ENCODE measurements around the gene MDM1. TPM values are rescaled to one million over a fixed set of nuclear protein-coding genes. Genes with fewer than 3 reads are reported as not detected.

The MDM1 gene
- total RNA-seq = 10 to 100 TPM in 4 of 5 donors, 1 to 10 TPM in 1; 5.8 to 41.4 (median 17.4) TPM
- 1 to 10 TPM; 3.9 to 9.0 (median 7.2) TPM for polyA plus RNA-seq
- long read RNA-seq, donor 1, partial matches to known transcripts = 0 of 3 reads
- long read RNA-seq, donor 1, other reads (novel, unspliced or antisense) = 0 of 3 reads
- long read RNA-seq, donor 2, partial matches to known transcripts = 0 of 3 reads
- long read RNA-seq, donor 2, other reads (novel, unspliced or antisense) = 0 of 3 reads
- long read RNA-seq, donor 3, partial matches to known transcripts = 0 of 1 reads
- long read RNA-seq, donor 3, other reads (novel, unspliced or antisense) = 0 of 1 reads
- long read RNA-seq, donor 4 = 0 reads
- long read RNA-seq, donor 5, partial matches to known transcripts = 0 of 1 reads
- long read RNA-seq, donor 5, other reads (novel, unspliced or antisense) = 0 of 1 reads
- long read RNA-seq, donor 6, transcript MDM1-205 (3 exons, 2,170 nt) = major isoform, 8 of 10 reads
- long read RNA-seq, donor 6, partial matches to known transcripts = 0 of 10 reads
- long read RNA-seq, donor 6, other reads (novel, unspliced or antisense) = 0 of 10 reads
- long read RNA-seq, donor 7, transcript MDM1-205 (3 exons, 2,170 nt) = major isoform, 6 of 6 reads
- long read RNA-seq, donor 7, partial matches to known transcripts = 0 of 6 reads
- long read RNA-seq, donor 7, other reads (novel, unspliced or antisense) = 0 of 6 reads
- long read RNA-seq, donor 8, partial matches to known transcripts = 0 of 4 reads
- long read RNA-seq, donor 8, other reads (novel, unspliced or antisense) = 0 of 4 reads
- long read RNA-seq, donor 9 = 0 reads
- long read RNA-seq, donor 10, partial matches to known transcripts = 0 of 1 reads
- long read RNA-seq, donor 10, other reads (novel, unspliced or antisense) = 0 of 1 reads

GRCh38 chr12:68331869-68332727, at the start of gene MDM1:
TSS of gene MDM1 (minus strand) at chr12:68332362. CDS start at chr12:68332245, 117 bp downstream.
- 0 to 1% (median 0%) methylated on average over 40 to 59 of the region's 59 CpGs for WGBS, 5 donors

DNA sequence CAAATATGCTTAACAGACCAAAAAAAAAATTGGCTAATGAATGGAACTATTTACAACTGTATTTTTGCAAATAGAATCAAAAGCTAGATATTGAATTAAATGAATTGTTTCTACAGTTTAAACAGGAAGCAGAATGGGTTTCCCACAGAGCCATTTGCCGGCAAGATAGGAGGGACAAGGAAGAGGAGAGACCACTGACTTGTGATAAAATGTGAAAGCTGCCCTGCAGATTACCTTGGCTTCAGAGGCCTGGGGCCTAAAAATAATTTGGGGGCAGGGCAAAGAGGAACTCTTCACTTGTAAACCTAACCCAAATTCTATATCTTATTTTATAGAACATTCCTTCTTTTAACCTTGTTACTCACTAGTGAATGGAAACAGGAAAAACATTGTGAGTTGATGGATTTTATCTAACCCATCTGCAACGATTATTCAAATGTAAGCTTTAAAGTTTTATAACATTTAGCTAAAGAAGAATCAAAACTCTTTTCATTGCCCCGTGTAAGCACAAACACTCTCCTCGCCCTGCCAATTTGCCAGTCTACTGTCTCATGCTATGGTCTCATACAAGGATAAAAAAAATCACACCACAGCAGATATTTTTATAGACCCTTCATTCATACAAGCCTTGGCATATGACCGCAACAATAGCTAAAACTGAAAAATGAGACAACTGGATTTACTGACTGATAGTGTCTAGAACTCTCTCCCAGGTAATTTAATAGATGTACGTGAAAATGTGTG, 49.5 kb upstream of the MDM1 start:
- no peak for DNase-seq
- intact Hi-C loops (cut with DNase I; ENCODE audit: low total_unique reads) = no loop called here
- Histone ChIP-seq H3K9me3 (no peaks in the 10 kb centered on the region), H3K4me1 (peaks cover 6 to 23% (median 20%) of the 10 kb centered on the region in 4 donors), H3K36me3 (no peaks in the 10 kb centered on the region), H3K4me3 (no peak overlapping the region), H3K27ac (no peak overlapping the region), H3K27me3 (no peaks in the 10 kb centered on the region)
- TF ChIP-seq EP300 (IDR thresholded peaks at IDR 0.05) (no peak), POLR2AphosphoS5 (IDR thresholded peaks at IDR 0.05) (no peak), CTCF (IDR thresholded peaks at IDR 0.05) (no peak), POLR2A (IDR thresholded peaks at IDR 0.05) (no peak)
- 75 to 84% (median 80%) methylated on average over 6 of the region's 6 CpGs for WGBS, 5 donors

More at GRCh38 chr12:68331869-68332727, at the start of gene MDM1:
- intact Hi-C loops (cut with DNase I; ENCODE audit: low total_unique reads) = no loop called here
- Histone ChIP-seq H3K27ac (peak within 1 kb of the TSS; percentile 64 to 83 (median 82)), H3K4me1 (peaks cover 0 to 39% (median 22%) of the 10 kb centered on the region in 4 donors), H3K27me3 (no peaks in the 10 kb centered on the region), H3K4me3 (peak within 1 kb of the TSS; percentile 74 to 95 (median 80)), H3K9me3 (no peaks in the 10 kb centered on the region), H3K36me3 (peaks cover 0 to 15% (median 3%) of the 10 kb centered on the region in 4 donors)
- TF ChIP-seq POLR2AphosphoS5 (IDR thresholded peaks at IDR 0.05) (peak in 2 of 3 donors; percentile 53 to 66), POLR2A (IDR thresholded peaks at IDR 0.05) (no peak)
- DNase-seq = peak; percentile 97 to 99

DNA sequence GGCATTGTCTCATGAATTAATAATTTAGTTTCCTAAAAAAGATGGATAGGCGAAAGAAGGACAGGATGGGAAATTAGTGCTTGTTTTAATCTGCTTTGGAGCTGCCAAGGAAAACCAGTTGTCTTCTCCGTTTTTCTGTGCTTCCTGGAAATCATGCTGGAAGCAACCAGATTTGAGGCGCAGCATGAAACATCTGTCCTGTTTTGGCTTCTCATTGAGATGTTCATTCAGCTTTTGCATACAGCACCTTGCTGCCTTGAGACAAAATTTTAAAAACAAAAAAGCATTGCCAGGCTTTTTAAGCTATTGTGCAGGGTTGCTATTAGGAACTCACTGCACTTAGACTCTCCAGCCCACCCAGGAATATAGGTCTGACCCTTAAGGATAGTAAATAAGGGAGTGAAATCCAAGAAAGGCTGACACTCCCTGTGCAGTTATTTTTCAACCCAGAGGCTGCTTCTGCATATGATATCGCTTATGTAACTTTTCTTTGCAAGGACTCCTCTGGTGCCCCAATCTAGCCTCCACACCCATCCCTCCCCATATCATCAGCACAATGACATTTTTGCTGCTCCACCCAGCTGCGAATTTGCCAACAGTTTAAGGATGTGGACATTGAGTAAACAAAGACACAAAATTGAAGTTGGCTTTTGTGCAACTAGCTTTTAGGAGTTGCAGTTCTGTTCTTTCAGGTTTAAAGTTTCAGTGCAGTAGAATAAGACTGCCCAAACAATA, 46.9 kb upstream of the MDM1 start:
- Histone ChIP-seq H3K4me3 (no peak overlapping the region), H3K27me3 (no peaks in the 10 kb centered on the region), H3K9me3 (no peaks in the 10 kb centered on the region), H3K36me3 (no peaks in the 10 kb centered on the region), H3K4me1 (peaks cover 6 to 29% (median 20%) of the 10 kb centered on the region in 4 donors), H3K27ac (peak overlapping the region in 1 of 5 donors; percentile 44)
- peak; percentile 42 to 81 for DNase-seq
- intact Hi-C loops (cut with DNase I; ENCODE audit: low total_unique reads) = no loop called here
- TF ChIP-seq POLR2A (IDR thresholded peaks at IDR 0.05) (no peak), EP300 (IDR thresholded peaks at IDR 0.05) (no peak), CTCF (IDR thresholded peaks at IDR 0.05) (no peak), POLR2AphosphoS5 (IDR thresholded peaks at IDR 0.05) (peak in 2 of 3 donors; percentile 19 to 68)
- 28 to 42% (median 35%) methylated on average over 5 of the region's 5 CpGs for WGBS, 5 donors

Data from stomach (tissue), 19 donors.